RPMI8226 (cell line): ENCODE measurements around the gene OLFML2A.

ENCODE experiments used
- DNase-seq: peaks from one replicate; pipeline ENCODE4 v3.0.0-alpha.2; 2015

Gene OLFML2A

DNA sequence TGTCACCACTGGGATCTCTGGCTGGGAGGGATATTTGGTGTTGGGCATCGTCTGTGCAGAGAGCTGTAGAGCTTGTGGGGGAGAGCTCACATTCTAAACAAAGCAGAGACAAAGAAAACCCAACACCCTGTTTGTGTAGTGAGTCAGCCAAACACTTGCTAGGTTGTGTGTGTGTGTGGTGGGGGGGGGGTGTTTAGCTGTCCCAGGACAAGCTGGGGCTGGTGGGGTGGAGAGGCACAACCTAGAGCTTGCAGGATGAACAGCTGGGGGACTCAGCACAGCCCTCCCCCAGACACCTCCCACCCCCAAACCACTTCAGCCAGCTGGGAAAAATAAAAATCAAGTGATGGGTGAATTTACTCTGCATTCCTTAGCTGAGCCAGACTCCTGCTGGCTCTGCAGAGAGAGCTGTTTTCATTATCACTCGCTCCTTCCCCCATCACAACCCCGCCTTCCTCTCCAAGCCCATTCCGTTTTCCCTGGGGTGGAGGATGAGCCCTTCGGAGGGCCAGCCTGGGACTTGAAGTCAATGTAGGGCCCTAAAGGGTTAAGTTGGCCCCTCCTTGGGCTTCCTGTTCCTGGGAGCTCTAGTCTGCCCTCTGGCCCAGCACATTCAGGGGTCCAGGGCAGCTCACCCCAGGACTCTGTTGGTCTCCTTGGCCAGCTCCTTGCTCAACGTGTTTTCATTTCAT is 2.6 kb downstream of the OLFML2A start:
- DNase-seq = no peak

- no peak for DNase-seq
These were observed 3.3 kb downstream of the OLFML2A start for GRCh38 chr9:124780060-124780756.

GRCh38 chr9:124780757-124781151 is 3.8 kb downstream of the OLFML2A start:
- DNase-seq = no peak

DNA sequence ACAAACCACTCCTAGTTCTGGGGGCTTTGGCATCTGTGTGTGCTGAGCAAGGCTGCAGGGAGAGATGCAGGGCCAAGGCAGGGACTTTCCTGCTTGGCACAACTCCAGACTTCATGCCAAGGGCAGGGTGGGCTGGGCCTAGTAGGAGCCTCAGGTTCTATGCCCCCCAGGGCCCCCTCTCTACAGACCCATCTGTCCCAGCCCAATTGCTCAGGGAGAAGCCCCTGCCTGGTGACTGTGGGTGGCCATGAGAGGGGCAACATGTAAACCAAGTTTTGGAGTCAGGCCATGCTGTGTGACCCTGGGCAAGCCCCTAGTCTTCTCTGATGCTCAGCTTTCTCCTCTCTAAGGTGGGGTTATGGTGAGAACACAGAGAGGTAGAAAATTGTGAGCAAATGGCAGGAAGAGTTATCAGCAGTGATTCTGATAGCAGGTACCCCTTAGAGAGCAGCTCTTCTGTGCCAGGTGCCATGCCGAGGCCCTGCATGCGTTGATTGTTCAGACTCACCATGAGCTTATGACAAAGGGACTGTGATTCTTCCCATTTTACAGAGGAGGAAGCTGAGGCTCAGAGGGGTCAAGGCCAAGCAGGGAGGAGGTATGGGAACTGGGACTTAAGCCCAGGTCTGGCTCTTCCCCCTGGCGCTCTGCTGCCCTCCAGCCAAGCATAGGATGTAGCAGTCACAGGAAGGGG is 5.2 kb downstream of the OLFML2A start:
- no peak for DNase-seq

- no peak for DNase-seq
These were observed 6.0 kb downstream of the OLFML2A start for GRCh38 chr9:124782661-124783574.

GRCh38 chr9:124783830-124784229 is 6.9 kb downstream of the OLFML2A start:
- DNase-seq = no peak

DNA sequence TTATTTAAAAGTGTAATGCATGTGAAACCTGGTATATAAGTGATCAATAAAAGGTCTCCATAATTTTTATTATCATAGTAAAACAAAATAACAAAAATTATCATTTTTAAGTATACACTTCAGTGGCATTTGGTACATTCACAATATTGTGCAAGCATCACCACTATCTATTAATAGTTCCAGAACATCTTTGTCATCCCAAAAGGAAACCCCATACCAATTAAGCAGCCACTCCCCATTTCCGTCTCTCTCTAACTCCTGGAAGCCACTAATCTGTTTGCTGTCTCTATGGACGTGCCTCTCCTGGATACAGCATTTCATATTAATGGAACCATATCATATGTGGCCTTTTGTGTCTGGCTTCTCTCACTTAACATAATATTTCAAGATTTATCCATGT is 7.6 kb downstream of the OLFML2A start:
- DNase-seq = no peak

- no peak for DNase-seq
These were observed 10.1 kb downstream of the OLFML2A start for GRCh38 chr9:124786881-124787573.

DNA sequence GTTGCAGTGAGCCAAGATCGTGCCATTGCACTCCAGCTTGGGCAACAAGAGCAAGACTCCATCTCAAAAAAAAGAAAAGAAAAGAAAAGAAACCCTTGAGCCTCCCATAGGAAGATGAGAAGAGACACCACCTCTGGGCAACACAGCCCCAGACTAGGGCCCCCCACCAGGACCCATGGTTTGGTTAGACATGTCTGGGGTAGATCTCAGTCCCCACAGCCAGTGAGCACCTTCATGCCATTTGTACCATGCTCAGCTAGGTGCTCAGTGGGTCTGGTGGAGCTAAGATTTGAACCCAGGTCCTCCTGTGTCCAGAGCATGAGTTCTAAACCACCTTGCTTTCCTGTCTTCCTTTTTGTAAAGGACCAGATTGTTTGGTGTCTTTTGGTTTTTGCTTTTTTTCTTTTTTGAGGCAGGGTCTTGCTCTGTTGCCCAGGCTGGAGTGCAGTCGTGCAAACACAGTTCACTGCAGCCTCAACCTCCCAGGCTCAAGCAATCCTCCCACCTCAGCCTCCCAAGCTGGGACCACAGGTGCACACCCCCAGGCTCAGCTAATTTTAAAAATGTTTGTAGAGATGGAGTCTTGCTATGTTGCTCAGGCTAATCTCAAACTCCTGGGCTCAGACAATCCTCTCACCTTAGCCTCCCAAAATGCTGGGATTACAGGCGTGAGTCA is 11.7 kb downstream of the OLFML2A start:
- no peak for DNase-seq

- no peak for DNase-seq
These were observed 12.6 kb downstream of the OLFML2A start for GRCh38 chr9:124789531-124789930.

DNA sequence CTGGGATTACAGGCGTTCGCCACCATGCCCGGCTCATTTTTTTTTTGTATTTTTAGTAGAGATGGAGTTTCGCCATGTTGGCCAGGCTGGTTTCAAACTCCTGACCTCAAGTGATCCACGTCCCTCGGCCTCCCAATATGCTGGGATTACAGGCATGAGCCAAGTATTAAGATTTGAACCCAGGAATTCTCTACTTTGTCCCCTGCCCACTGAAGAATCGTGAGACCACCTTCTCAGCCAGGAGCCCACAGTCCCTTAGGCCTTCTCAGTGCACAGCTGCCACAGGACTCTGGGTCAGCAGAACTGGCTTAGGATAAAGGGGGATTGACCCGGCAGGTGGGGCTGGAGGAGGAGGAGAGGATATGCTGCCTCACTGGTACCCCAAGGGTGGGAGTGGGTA is 13.4 kb downstream of the OLFML2A start:
- DNase-seq = no peak

DNA sequence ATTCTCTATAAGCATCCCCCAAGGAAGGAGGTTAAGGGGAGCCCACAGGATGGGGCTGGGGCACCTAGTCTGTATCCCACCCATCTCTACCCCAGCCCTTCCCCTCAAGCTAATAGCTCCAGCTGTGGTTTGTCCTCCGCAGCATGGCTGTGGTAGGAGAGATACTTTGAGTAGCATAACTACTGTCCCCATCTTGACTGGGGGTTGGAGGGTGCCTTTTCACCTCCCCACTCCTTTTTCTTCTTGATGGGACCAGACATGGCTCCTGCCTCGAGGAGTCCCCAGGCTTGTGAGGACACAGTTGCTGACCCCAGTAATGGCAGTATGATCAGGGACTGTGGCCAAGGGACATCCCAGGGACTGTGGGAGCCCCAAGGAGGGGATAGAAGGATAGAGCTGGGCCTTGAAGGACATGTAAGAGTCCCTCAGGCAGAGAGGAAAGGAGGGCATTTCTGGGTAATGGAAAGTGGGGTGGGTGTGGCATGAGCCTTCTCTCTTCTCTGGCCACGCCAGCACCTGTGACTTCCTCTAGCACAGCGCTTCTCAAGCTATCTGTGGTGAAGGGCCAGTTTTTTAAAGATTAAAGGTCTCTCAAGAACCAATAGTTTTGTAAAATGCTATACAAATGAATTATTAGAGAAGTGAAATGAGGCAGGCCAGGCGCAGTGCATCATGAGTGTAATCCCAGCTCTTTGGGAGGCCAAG is 14.0 kb downstream of the OLFML2A start:
- DNase-seq = peak; percentile 41

DNA sequence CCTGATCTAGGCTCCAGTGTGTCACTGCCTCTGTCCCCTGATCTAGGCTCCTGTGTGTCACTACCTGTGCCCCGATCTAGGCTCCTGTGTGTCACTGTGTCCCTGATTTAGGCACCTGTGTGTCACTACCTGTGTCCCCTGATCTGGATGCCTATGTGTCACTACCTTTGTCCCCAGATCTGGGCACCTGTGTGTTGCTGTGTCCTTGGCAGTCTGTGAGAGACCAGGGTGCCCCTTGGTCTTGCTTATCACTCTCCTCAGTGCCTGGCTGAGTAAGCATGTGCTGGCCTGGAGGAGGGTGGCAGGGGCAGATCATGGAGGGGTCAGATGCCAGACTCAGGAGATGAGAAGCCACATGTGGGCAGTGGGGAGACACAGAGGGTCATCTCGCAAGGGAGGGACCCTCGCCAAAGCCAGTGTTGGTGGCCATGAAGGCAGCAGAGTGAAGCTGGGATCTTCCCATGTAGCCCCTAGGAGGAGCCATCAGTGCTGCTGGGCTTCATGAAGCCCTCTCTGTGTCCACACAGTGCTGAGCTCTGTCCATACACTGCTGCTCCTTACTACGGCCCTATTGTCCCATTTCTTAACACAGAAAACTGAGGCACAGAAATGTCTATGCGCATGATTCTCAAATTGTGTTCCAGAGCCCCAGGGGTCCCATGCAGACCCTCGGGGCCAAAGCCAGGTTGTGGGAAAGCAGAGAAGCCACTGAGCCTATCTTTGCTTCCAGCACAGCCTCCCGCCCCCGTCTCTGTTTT is 15.5 kb downstream of the OLFML2A start:
- DNase-seq = no peak

DNA sequence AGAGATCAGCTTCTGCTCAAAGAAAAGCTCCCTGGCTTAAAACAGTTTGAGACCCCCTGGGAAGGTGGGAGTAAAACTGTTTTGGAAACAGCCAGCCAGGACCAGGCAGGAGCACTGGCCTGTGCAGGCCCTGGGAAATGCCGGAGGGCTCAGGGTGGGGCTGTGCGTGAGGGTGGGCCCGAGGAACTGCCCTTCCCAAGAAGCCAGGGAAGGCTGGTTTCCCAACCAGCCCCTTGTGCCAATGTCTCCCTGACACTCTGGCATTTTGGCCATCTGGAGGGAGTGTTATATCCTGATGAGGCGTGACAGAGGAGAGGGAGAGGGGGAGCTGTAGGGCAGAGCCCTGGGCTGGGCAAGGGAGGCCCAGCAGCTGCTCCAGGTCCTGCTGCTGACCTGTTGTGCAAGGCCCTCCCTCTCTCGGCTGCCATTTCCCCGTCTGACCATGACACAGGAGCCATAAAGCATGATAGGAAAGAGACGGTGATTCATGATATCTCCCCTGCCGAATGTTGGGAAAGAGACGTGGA is 16.1 kb downstream of the OLFML2A start:
- no peak for DNase-seq

GRCh38 chr9:124794902-124795491 is 18.1 kb downstream of the OLFML2A start:
- peak; percentile 64 for DNase-seq

GRCh38 chr9:124795881-124796431 is 19.0 kb downstream of the OLFML2A start:
- no peak for DNase-seq

DNA sequence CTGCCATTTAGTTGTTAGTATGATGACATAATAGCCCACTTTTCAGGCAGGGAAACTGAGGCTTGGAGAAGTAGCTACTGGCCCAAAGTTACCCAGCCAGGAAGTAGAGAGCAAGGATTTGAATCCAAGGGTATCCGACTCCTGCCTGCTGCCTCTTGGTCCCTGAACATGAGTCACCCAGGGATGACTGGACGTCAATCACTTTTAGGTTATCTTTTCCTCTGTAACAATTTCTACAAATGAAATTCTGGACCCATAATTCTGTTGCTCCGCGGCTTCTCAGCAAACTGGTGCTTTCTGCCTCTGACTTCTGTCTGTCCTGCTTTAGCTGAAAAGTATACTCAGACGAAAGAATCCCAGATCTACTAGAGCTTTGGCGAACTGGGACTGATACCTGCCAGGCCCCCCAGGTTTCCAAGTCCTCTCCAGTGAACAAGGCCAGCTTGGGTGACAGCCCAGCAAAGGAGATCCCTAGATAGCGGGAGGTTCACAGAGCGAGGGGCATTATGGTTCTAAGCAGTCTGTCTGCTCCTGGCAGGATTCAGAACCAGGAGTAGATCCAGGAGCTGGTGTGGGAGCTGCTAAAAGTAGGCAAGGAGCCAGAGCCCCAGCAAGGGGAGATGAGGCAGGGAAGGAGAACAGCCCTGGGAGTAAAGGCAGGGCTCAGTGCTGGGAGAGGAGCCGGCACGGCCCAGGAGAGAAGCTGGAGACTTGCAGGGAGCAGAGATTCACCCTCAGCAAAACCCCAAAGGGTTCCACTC is 20.6 kb downstream of the OLFML2A start:
- DNase-seq = no peak

- no peak for DNase-seq
These were observed 22.5 kb downstream of the OLFML2A start for GRCh38 chr9:124799274-124800006.
